DND-41 (cell line): ENCODE measurements around the gene AP2A1.

ENCODE experiments used
- EZH2 ChIP-seq: IDR thresholded peaks from 3 replicates; pipeline ENCODE4 v1.6.1; 2012; ENCODE audit warnings: borderline replicate concordance, low read depth, mild to moderate bottlenecking, moderate library complexity, low read length, inconsistent platforms; ENCODE audit not compliant: severe bottlenecking
- TF ChIP-seq, protein P1 (sequence below): IDR thresholded peaks from 2 replicates; pipeline ENCODE4 v1.5.1; 2012; ENCODE audit warnings: borderline replicate concordance, low read length, moderate library complexity, mild to moderate bottlenecking; ENCODE audit not compliant: poor library complexity, severe bottlenecking; ENCODE audit errors: extremely low read depth

DNA sequence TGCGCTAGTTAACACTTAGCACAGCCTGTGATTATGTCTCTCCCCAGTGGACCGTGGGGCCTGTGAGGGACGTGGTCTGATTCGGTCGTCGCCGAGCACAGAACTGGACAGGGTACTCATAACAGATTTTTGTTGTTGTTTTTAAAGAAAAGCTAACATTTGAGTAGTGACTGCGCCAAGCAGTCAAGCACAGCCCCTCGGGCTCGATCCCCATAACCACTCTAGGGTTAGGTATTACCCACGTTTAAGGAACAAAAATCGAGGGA is 83.4 kb downstream of the AP2A1 start:
- no peak for TF ChIP-seq EZH2
- TF ChIP-seq, protein P1, sequence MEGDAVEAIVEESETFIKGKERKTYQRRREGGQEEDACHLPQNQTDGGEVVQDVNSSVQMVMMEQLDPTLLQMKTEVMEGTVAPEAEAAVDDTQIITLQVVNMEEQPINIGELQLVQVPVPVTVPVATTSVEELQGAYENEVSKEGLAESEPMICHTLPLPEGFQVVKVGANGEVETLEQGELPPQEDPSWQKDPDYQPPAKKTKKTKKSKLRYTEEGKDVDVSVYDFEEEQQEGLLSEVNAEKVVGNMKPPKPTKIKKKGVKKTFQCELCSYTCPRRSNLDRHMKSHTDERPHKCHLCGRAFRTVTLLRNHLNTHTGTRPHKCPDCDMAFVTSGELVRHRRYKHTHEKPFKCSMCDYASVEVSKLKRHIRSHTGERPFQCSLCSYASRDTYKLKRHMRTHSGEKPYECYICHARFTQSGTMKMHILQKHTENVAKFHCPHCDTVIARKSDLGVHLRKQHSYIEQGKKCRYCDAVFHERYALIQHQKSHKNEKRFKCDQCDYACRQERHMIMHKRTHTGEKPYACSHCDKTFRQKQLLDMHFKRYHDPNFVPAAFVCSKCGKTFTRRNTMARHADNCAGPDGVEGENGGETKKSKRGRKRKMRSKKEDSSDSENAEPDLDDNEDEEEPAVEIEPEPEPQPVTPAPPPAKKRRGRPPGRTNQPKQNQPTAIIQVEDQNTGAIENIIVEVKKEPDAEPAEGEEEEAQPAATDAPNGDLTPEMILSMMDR: no peak
